Measurements from ENCODE around the gene KRT78. TPM values are rescaled to one million over a fixed set of nuclear protein-coding genes. Genes with fewer than 3 reads are reported as not detected.

The KRT78 gene
- total RNA-seq, 1 experiment from 2014 or later = not detected

DNA sequence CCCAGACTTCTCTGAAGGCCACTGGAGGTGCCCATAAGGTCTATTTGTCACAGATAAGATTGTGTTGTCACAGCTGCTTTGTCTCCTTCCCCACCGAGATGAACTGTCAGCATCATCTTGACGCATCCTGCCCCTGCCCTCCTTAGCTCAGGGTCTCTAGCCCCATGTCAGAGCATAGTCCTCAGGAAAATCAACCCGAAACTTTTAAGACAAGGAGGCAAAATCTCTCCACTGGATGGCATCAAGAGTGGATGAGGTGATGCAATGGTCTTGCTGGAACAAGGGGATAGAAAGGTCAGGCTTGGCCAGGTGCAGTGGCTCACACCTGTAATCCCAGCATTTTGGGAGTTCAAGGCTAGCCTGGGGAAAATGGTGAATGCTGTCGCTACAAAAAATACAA lies 22.8 kb downstream of the KRT78 start:
- intact Hi-C loops (cut with micrococcal nuclease; ENCODE audit: unreplicated experiment) = no loop called here
- TF ChIP-seq, protein P1, sequence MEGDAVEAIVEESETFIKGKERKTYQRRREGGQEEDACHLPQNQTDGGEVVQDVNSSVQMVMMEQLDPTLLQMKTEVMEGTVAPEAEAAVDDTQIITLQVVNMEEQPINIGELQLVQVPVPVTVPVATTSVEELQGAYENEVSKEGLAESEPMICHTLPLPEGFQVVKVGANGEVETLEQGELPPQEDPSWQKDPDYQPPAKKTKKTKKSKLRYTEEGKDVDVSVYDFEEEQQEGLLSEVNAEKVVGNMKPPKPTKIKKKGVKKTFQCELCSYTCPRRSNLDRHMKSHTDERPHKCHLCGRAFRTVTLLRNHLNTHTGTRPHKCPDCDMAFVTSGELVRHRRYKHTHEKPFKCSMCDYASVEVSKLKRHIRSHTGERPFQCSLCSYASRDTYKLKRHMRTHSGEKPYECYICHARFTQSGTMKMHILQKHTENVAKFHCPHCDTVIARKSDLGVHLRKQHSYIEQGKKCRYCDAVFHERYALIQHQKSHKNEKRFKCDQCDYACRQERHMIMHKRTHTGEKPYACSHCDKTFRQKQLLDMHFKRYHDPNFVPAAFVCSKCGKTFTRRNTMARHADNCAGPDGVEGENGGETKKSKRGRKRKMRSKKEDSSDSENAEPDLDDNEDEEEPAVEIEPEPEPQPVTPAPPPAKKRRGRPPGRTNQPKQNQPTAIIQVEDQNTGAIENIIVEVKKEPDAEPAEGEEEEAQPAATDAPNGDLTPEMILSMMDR (conservative IDR thresholded peaks at IDR 0.05; ENCODE audit: low read depth, low read length) = no peak
- no peak for TF ChIP-seq EZH2 (IDR thresholded peaks at IDR 0.05; ENCODE audit: borderline replicate concordance, low read depth, low read length, poor library complexity, severe bottlenecking)
- no peak overlapping the region for H3K4me3 ChIP-seq (ENCODE audit: low read depth, low read length, poor library complexity, severe bottlenecking)
- no peaks in the 10 kb centered on the region for H3K9me3 ChIP-seq (ENCODE audit: low read depth, low read length, poor library complexity, severe bottlenecking)
- H3K4me1 ChIP-seq (ENCODE audit: insufficient read depth, low read length, poor library complexity, severe bottlenecking) = no peaks in the 10 kb centered on the region
- ChIA-PET POLR2A (ENCODE audit: low non-redundant PET) (no interaction called here), CTCF (no interaction called here)
- no peak for DNase-seq (ENCODE audit: low spot score)
- H3K36me3 ChIP-seq (ENCODE audit: insufficient read depth, low read length, poor library complexity, severe bottlenecking) = no peaks in the 10 kb centered on the region
- no peaks in the 10 kb centered on the region for H3K27me3 ChIP-seq (replicated peaks; ENCODE audit: insufficient read depth, low read depth, low read length, poor library complexity)
- no peak overlapping the region for H3K27ac ChIP-seq (ENCODE audit: low read depth, low read length, poor library complexity, severe bottlenecking)
- no TSS peak for BruUV-seq (replicated peaks)

- ChIA-PET CTCF (no interaction called here), POLR2A (ENCODE audit: low non-redundant PET) (no interaction called here)
- no peaks in the 10 kb centered on the region for H3K9me3 ChIP-seq (ENCODE audit: low read depth, low read length, poor library complexity, severe bottlenecking)
- TF ChIP-seq EZH2 (IDR thresholded peaks at IDR 0.05; ENCODE audit: borderline replicate concordance, low read depth, low read length, poor library complexity, severe bottlenecking) = no peak
- TF ChIP-seq, protein P1 (conservative IDR thresholded peaks at IDR 0.05; ENCODE audit: low read depth, low read length) = no peak
- H3K27ac ChIP-seq (ENCODE audit: low read depth, low read length, poor library complexity, severe bottlenecking) = no peak overlapping the region
- H3K4me3 ChIP-seq (ENCODE audit: low read depth, low read length, poor library complexity, severe bottlenecking) = no peak overlapping the region
- H3K4me1 ChIP-seq (ENCODE audit: insufficient read depth, low read length, poor library complexity, severe bottlenecking) = no peaks in the 10 kb centered on the region
- intact Hi-C loops (cut with micrococcal nuclease; ENCODE audit: unreplicated experiment) = no loop called here
- no peaks in the 10 kb centered on the region for H3K27me3 ChIP-seq (replicated peaks; ENCODE audit: insufficient read depth, low read depth, low read length, poor library complexity)
- no peaks in the 10 kb centered on the region for H3K36me3 ChIP-seq (ENCODE audit: insufficient read depth, low read length, poor library complexity, severe bottlenecking)
- no peak for DNase-seq (ENCODE audit: low spot score)
- BruUV-seq (replicated peaks) = no TSS peak
Observed at GRCh38 chr12:52824741-52825410, 23.9 kb downstream of the KRT78 start.

- no peak for TF ChIP-seq EZH2 (IDR thresholded peaks at IDR 0.05; ENCODE audit: borderline replicate concordance, low read depth, low read length, poor library complexity, severe bottlenecking)
- TF ChIP-seq, protein P1 (conservative IDR thresholded peaks at IDR 0.05; ENCODE audit: low read depth, low read length) = no peak
- no peaks in the 10 kb centered on the region for H3K9me3 ChIP-seq (ENCODE audit: low read depth, low read length, poor library complexity, severe bottlenecking)
- no peak overlapping the region for H3K4me3 ChIP-seq (ENCODE audit: low read depth, low read length, poor library complexity, severe bottlenecking)
- no peaks in the 10 kb centered on the region for H3K36me3 ChIP-seq (ENCODE audit: insufficient read depth, low read length, poor library complexity, severe bottlenecking)
- intact Hi-C loops (cut with micrococcal nuclease; ENCODE audit: unreplicated experiment) = no loop called here
- no peaks in the 10 kb centered on the region for H3K4me1 ChIP-seq (ENCODE audit: insufficient read depth, low read length, poor library complexity, severe bottlenecking)
- H3K27ac ChIP-seq (ENCODE audit: low read depth, low read length, poor library complexity, severe bottlenecking) = no peak overlapping the region
- BruUV-seq (replicated peaks) = no TSS peak
- ChIA-PET CTCF (no interaction called here), POLR2A (ENCODE audit: low non-redundant PET) (no interaction called here)
- DNase-seq (ENCODE audit: low spot score) = no peak
- H3K27me3 ChIP-seq (replicated peaks; ENCODE audit: insufficient read depth, low read depth, low read length, poor library complexity) = no peaks in the 10 kb centered on the region
Observed at GRCh38 chr12:52823761-52824450, 24.9 kb downstream of the KRT78 start.

Measured in A673 (cell line).